Measurements from ENCODE around the gene GTF2E1. TPM values are rescaled to one million over a fixed set of nuclear protein-coding genes. Genes with fewer than 3 reads are reported as not detected.

The GTF2E1 gene
- total RNA-seq, 8 experiments from 2014 or later, result 12.1 to 25.8 (median 16.2) TPM

GRCh38 chr3:120793601-120794000 lies 51.1 kb downstream of the GTF2E1 start:
- Histone ChIP-seq H3K4me1 (replicated peaks in 1 of 2) (no peaks in the 10 kb centered on the region), H3K4me3 (no peak overlapping the region), H3K27ac (no peak overlapping the region)
- no peak for ATAC-seq (replicated peaks in 6 of 8)
- WGBS, 10 experiments, result 0 to 83% (median 23%) methylated on average over 1 of the region's 1 CpG; no CpG with 5 or more reads in 2 of the 10 experiments
- in situ Hi-C loops (cut with MboI; ENCODE audit: low pct_unique_long_range_greater_than_20kb in 2 of 9, low sequenced_read_pairs in 9 of 9, unreplicated experiment in 9 of 9), result loop anchor here in 4 of 9 experiments (25.0 kb wide), 2 partner anchors 231 to 356 kb away; no protein-coding TSS in a partner anchor

- no peak overlapping the region for H3K4me3 ChIP-seq
- H3K4me1 ChIP-seq (replicated peaks in 1 of 2), result no peaks in the 10 kb centered on the region
- peak; percentile 60 to 99 (median 84) for ATAC-seq (replicated peaks in 6 of 8)
- in situ Hi-C loops (cut with MboI; ENCODE audit: low pct_unique_long_range_greater_than_20kb in 2 of 9, low sequenced_read_pairs in 9 of 9, unreplicated experiment in 9 of 9), result loop anchor here in 4 of 9 experiments (25.0 kb wide), 2 partner anchors 233 to 358 kb away; no protein-coding TSS in a partner anchor
- 0 to 50% (median 25%) methylated on average over 1 to 5 of the region's 5 CpGs for WGBS, 10 experiments
- H3K27ac ChIP-seq, result no peak overlapping the region
Measured at GRCh38 chr3:120795017-120795648, 52.6 kb downstream of the GTF2E1 start.

DNA sequence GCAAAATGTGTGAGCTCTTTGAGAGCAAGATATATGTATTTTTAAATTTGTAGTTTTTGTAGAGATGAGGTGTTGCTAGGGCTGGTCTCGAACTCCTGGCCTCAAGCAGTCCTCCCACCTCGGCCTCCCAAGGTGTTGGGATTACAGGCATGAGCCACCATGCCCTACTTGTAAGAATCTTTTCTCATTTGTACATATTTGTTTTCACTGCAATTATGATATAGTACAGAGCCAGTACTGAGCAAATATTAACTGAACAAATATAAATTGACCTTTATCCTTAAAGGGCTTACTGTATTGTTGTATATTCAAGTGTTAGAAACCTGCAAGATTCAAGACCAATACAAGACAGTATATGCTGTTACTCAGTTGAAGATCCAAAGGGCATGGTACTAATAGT lies 53.4 kb downstream of the GTF2E1 start:
- whole genome bisulfite sequencing, 10 experiments, result 0 to 100% (median 63%) methylated on average over 1 to 2 of the region's 2 CpGs; no CpG with 5 or more reads in 2 of the 10 experiments
- no peak overlapping the region for H3K4me3 ChIP-seq
- in situ Hi-C loops (cut with MboI; ENCODE audit: low pct_unique_long_range_greater_than_20kb in 2 of 9, low sequenced_read_pairs in 9 of 9, unreplicated experiment in 9 of 9), result loop anchor here in 4 of 9 experiments (25.0 kb wide), 2 partner anchors 234 to 359 kb away; no protein-coding TSS in a partner anchor
- no peak overlapping the region for H3K27ac ChIP-seq
- no peaks in the 10 kb centered on the region for H3K4me1 ChIP-seq (replicated peaks in 1 of 2)
- no peak for ATAC-seq (replicated peaks in 6 of 8)

- Histone ChIP-seq H3K4me1 (replicated peaks in 1 of 2) (no peaks in the 10 kb centered on the region), H3K27ac (no peak overlapping the region), H3K4me3 (no peak overlapping the region)
- in situ Hi-C loops (cut with MboI; ENCODE audit: low pct_unique_long_range_greater_than_20kb in 2 of 9, low sequenced_read_pairs in 9 of 9, unreplicated experiment in 9 of 9), result loop anchor here in 4 of 9 experiments (25.0 kb wide), 2 partner anchors 235 to 360 kb away; no protein-coding TSS in a partner anchor
- WGBS, 10 experiments, result 0 to 90% (median 70%) methylated on average over 1 to 6 of the region's 6 CpGs; no CpG with 5 or more reads in 3 of the 10 experiments
- no peak for ATAC-seq (replicated peaks in 6 of 8)
Measured at GRCh38 chr3:120796976-120797375, 54.4 kb downstream of the GTF2E1 start.

DNA sequence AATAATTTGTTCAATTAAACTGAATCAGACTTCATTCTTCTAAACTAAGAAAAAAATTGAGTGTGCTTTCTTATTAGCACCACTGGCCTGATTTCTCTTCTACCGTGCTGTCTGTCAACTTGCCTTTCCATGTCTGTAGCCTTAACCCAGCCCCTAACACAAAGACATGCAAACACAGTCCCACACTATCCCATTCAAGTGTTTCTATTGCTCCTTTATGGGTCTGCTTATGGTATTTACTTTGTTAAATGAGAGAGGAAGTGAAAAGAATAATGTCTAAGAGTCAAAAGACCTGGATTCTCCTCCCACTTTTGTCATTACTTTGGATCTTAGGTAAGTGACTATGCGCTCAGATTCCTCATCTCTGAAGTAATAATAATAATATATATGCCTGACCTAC lies 55.3 kb downstream of the GTF2E1 start:
- H3K27ac ChIP-seq, result no peak overlapping the region
- H3K4me1 ChIP-seq (replicated peaks in 1 of 2), result no peaks in the 10 kb centered on the region
- ATAC-seq (replicated peaks in 6 of 8), result peak in 1 of 8 experiments; percentile 34
- H3K4me3 ChIP-seq, result no peak overlapping the region
- in situ Hi-C loops (cut with MboI; ENCODE audit: low pct_unique_long_range_greater_than_20kb in 2 of 9, low sequenced_read_pairs in 9 of 9, unreplicated experiment in 9 of 9), result loop anchor here in 4 of 9 experiments (25.0 kb wide), 2 partner anchors 236 to 361 kb away; no protein-coding TSS in a partner anchor
- WGBS, 10 experiments, result 20 to 100% (median 87%) methylated on average over 1 to 2 of the region's 2 CpGs; no CpG with 5 or more reads in 2 of the 10 experiments

DNA sequence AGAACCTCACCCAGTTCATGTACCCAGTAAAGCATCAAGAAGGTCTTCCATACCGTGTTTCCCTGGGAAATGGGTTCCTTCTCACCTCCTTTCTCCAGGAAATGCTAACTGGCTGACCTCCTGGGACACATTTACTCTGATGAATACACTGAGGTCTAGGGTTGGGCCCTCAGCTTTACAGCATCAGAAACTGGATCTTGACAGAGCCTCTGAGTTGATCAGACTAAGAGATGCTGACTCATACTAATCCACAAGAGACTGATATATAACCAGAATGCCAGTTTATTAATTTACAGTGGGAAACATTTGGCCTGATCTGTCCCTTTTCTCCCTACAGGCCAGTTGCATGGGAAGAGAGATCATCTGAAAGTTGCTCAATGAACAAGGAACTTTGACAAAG lies 55.8 kb downstream of the GTF2E1 start:
- in situ Hi-C loops (cut with MboI; ENCODE audit: low pct_unique_long_range_greater_than_20kb in 2 of 9, low sequenced_read_pairs in 9 of 9, unreplicated experiment in 9 of 9), result loop anchor here in 4 of 9 experiments (25.0 kb wide), 2 partner anchors 236 to 361 kb away; no protein-coding TSS in a partner anchor
- H3K4me1 ChIP-seq (replicated peaks in 1 of 2), result no peaks in the 10 kb centered on the region
- no peak overlapping the region for H3K4me3 ChIP-seq
- no peak overlapping the region for H3K27ac ChIP-seq
- peak in 2 of 8 experiments; percentile 82 to 88 for ATAC-seq (replicated peaks in 6 of 8)
- 83 to 100% (median 92%) methylated on average over 1 of the region's 1 CpG; no CpG with 5 or more reads in 6 of the 10 experiments for WGBS, 10 experiments

DNA sequence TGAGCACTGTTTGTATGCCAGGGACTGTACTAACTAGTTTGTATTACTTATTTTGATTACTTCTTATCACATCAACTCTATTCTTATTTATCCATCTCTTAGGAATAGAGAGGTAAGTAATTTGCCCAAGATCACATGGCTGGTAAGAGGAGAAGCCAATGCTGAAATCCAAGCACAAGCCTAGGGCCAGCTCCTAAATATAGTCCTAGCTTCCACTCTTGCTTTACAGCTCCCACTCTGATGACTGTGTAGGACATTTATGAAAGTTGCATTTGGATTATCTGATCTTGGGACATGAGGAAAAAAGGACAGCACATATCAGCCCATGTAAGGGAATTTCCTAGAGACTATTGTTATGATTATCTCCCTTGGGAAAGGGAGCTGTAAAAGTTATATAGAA lies 58.1 kb downstream of the GTF2E1 start:
- no peak overlapping the region for H3K27ac ChIP-seq
- H3K4me1 ChIP-seq (replicated peaks in 1 of 2), result no peaks in the 10 kb centered on the region
- in situ Hi-C loops (cut with MboI; ENCODE audit: low pct_unique_long_range_greater_than_20kb in 2 of 9, low sequenced_read_pairs in 9 of 9, unreplicated experiment in 9 of 9), result no loop called here
- ATAC-seq (replicated peaks in 6 of 8), result no peak
- H3K4me3 ChIP-seq, result no peak overlapping the region

DNA sequence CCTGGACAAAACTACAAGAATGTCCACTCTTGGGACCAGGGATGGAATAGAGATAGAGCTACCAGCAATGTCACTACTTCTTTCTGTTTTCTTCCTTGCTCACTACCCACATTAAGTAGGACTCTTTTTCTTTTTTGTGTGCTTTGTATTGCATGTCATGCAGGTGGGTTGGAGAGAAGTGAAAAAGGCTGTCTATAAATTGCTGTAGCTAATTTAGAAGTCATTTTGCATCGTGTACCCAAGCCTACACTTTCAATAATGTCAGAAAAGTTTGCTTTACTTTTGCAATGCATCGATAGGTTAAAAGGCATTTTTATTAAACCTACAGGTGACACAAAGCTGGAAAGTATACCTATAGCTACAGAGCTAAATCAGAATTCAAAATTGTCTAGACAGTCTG lies 58.9 kb downstream of the GTF2E1 start:
- ATAC-seq (replicated peaks in 6 of 8), result no peak
- WGBS, 10 experiments, result 27 to 89% (median 53%) methylated on average over 1 to 2 of the region's 2 CpGs
- in situ Hi-C loops (cut with MboI; ENCODE audit: low pct_unique_long_range_greater_than_20kb in 2 of 9, low sequenced_read_pairs in 9 of 9, unreplicated experiment in 9 of 9), result no loop called here
- H3K4me1 ChIP-seq (replicated peaks in 1 of 2), result no peaks in the 10 kb centered on the region
- H3K4me3 ChIP-seq, result no peak overlapping the region
- no peak overlapping the region for H3K27ac ChIP-seq

DNA sequence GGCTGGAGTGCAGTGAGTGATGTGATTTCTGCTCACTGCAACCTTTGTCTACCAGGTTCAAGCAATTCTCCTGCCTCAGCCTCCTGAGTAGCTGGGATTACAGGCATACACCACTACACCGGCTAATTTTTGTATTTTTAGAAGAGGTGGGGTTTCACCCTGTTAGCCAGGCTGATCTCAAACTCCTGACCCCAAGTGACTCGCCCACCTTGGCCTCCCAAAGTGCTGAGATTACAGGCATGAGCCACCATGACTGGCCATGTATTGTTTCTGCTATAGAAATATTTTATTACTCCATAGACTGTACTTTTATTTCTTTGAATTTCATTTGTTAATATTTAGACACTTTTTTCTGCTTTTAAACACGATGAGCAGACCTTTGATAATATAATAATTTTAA lies 60.4 kb downstream of the GTF2E1 start:
- no peak overlapping the region for H3K4me3 ChIP-seq
- H3K4me1 ChIP-seq (replicated peaks in 1 of 2), result no peaks in the 10 kb centered on the region
- H3K27ac ChIP-seq, result no peak overlapping the region
- WGBS, 10 experiments, result 16 to 100% (median 59%) methylated on average over 1 to 3 of the region's 3 CpGs
- in situ Hi-C loops (cut with MboI; ENCODE audit: low pct_unique_long_range_greater_than_20kb in 2 of 9, low sequenced_read_pairs in 9 of 9, unreplicated experiment in 9 of 9), result no loop called here
- no peak for ATAC-seq (replicated peaks in 6 of 8)

DNA sequence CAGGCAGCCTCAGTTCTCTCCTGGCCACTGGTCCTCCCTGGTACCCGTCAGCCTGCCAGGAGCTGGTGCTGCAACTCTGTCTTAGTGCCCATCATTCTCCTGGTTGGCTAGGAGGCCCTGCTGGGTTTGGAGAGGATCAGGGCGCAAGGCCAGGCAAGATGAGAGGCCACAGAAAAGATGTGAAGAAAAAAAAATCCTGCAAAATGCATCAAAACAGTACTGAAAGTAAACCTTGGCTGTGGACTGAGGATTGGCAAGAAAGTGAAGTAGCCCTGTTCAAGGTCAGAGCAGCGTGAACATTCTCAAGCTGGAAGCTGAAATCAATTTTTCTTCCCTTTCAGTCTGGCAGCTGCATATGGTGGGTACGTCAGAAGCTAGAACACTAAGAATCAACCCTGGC lies 74.2 kb downstream of the GTF2E1 start:
- ATAC-seq (replicated peaks in 6 of 8), result peak in 1 of 8 experiments; percentile 80

DNA sequence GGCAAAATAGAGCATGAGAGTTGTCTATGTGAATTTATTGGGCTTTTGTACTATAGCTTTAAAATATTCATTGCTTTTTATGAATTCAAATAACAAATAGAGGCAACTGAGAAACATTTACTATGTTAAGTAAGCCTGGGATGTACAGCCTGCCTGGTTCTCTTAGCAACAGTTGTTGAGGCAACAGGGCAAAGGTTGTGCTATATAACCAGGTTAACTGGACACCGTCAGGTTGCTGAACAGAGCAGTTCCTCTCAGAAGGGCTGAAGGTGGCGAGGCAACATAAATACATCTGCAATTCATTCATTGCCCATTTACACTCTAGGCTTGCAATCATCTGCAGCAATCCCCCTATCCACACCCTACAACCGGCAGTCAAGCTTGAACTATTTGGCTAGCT lies 78.2 kb downstream of the GTF2E1 start:
- in situ Hi-C loops (cut with MboI; ENCODE audit: low pct_unique_long_range_greater_than_20kb in 2 of 9, low sequenced_read_pairs in 9 of 9, unreplicated experiment in 9 of 9), result no loop called here
- peak in 2 of 8 experiments; percentile 18 to 49 for ATAC-seq (replicated peaks in 6 of 8)
- Histone ChIP-seq H3K4me1 (replicated peaks in 1 of 2) (peaks cover 0 to 5% of the 10 kb centered on the region in 2 donors), H3K4me3 (no peak overlapping the region), H3K27ac (no peak overlapping the region)
- 0 to 80% (median 21%) methylated on average over 1 to 2 of the region's 3 CpGs; no CpG with 5 or more reads in 3 of the 10 experiments for WGBS, 10 experiments

More for the DNA sequence above, 74.2 kb downstream of the GTF2E1 start:
- in situ Hi-C loops (cut with MboI; ENCODE audit: low pct_unique_long_range_greater_than_20kb in 2 of 9, low sequenced_read_pairs in 9 of 9, unreplicated experiment in 9 of 9), result no loop called here
- Histone ChIP-seq H3K4me1 (replicated peaks in 1 of 2) (peaks cover 0 to 5% of the 10 kb centered on the region in 2 donors), H3K27ac (no peak overlapping the region), H3K4me3 (no peak overlapping the region)
- WGBS, 10 experiments, result 13 to 100% (median 67%) methylated on average over 1 to 4 of the region's 4 CpGs; no CpG with 5 or more reads in 1 of the 10 experiments

- Histone ChIP-seq H3K4me1 (replicated peaks in 1 of 2) (peaks cover 0 to 5% of the 10 kb centered on the region in 2 donors), H3K27ac (no peak overlapping the region), H3K4me3 (no peak overlapping the region)
- in situ Hi-C loops (cut with MboI; ENCODE audit: low pct_unique_long_range_greater_than_20kb in 2 of 9, low sequenced_read_pairs in 9 of 9, unreplicated experiment in 9 of 9), result no loop called here
- no peak for ATAC-seq (replicated peaks in 6 of 8)
Measured at GRCh38 chr3:120821426-120821825, 78.9 kb downstream of the GTF2E1 start.

- in situ Hi-C loops (cut with MboI; ENCODE audit: low pct_unique_long_range_greater_than_20kb in 2 of 9, low sequenced_read_pairs in 9 of 9, unreplicated experiment in 9 of 9), result no loop called here
Measured at GRCh38 chr3:120823156-120823555, 80.6 kb downstream of the GTF2E1 start.

More at GRCh38 chr3:120823156-120823555, 80.6 kb downstream of the GTF2E1 start:
- 30 to 100% (median 81%) methylated on average over 1 to 3 of the region's 3 CpGs for WGBS, 10 experiments
- H3K4me3 ChIP-seq, result no peak overlapping the region
- no peak overlapping the region for H3K27ac ChIP-seq
- ATAC-seq (replicated peaks in 6 of 8), result peak in 1 of 8 experiments; percentile 45
- H3K4me1 ChIP-seq (replicated peaks in 1 of 2), result peaks cover 0 to 2% of the 10 kb centered on the region in 2 donors
